Measurements from ENCODE around the gene ADIPOQ. TPM values are rescaled to one million over a fixed set of nuclear protein-coding genes. Genes with fewer than 3 reads are reported as not detected.

The ADIPOQ gene
- total and polyA plus RNA-seq, 4 donors: 0.02 TPM; not detected in 3

- no peak overlapping the region for H3K27ac ChIP-seq (ENCODE audit: low read depth in 1 of 2, low read length in 2 of 2)
- peak; percentile 69 for DNase-seq (ENCODE audit: low spot score)
- TF ChIP-seq NR2F2 (IDR thresholded peaks at IDR 0.05) (no peak), HNF4G (IDR thresholded peaks at IDR 0.05) (no peak), ATF3 (IDR thresholded peaks at IDR 0.05) (no peak), REST (IDR thresholded peaks at IDR 0.05) (no peak), RXRA (IDR thresholded peaks at IDR 0.05) (no peak), SP1 (IDR thresholded peaks at IDR 0.05) (no peak), FOXA2 (IDR thresholded peaks at IDR 0.05) (no peak), FOXA1 (IDR thresholded peaks at IDR 0.05) (no peak), YY1 (IDR thresholded peaks at IDR 0.05) (no peak), JUND (IDR thresholded peaks at IDR 0.05) (no peak), GABPA (IDR thresholded peaks at IDR 0.05 in 1 of 2, conservative IDR thresholded peaks at IDR 0.05 in 1 of 2) (no peak), RAD21 (IDR thresholded peaks at IDR 0.05) (no peak), ZBTB33 (IDR thresholded peaks at IDR 0.05) (no peak), HNF4A (conservative IDR thresholded peaks at IDR 0.05) (no peak), EGR1 (IDR thresholded peaks at IDR 0.05; ENCODE audit: low read depth in 2 of 2) (no peak)
- TF ChIP-seq, protein P1, sequence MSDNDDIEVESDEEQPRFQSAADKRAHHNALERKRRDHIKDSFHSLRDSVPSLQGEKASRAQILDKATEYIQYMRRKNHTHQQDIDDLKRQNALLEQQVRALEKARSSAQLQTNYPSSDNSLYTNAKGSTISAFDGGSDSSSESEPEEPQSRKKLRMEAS (IDR thresholded peaks at IDR 0.05): no peak
- TF ChIP-seq, protein P2, sequence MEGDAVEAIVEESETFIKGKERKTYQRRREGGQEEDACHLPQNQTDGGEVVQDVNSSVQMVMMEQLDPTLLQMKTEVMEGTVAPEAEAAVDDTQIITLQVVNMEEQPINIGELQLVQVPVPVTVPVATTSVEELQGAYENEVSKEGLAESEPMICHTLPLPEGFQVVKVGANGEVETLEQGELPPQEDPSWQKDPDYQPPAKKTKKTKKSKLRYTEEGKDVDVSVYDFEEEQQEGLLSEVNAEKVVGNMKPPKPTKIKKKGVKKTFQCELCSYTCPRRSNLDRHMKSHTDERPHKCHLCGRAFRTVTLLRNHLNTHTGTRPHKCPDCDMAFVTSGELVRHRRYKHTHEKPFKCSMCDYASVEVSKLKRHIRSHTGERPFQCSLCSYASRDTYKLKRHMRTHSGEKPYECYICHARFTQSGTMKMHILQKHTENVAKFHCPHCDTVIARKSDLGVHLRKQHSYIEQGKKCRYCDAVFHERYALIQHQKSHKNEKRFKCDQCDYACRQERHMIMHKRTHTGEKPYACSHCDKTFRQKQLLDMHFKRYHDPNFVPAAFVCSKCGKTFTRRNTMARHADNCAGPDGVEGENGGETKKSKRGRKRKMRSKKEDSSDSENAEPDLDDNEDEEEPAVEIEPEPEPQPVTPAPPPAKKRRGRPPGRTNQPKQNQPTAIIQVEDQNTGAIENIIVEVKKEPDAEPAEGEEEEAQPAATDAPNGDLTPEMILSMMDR (IDR thresholded peaks at IDR 0.05; ENCODE audit: low read depth, low read length, missing input control): no peak
- H3K36me3 ChIP-seq (ENCODE audit: control insufficient read depth in 4 of 4, insufficient read depth in 3 of 4, low read depth in 1 of 4, low read length in 3 of 4): no peaks in the 10 kb centered on the region
- WGBS: 30% methylated on average over 23 of the region's 23 CpGs
- H3K4me1 ChIP-seq (ENCODE audit: control insufficient read depth in 4 of 4, insufficient read depth in 4 of 4, low read length in 3 of 4): peaks cover 0 to 10% (median 8%) of the 10 kb centered on the region in 4 donors
- H3K27me3 ChIP-seq (ENCODE audit: control insufficient read depth in 4 of 4, insufficient read depth in 4 of 4, low read length in 3 of 4): peaks cover 0 to 3% (median 1%) of the 10 kb centered on the region in 4 donors
- H3K9me3 ChIP-seq (ENCODE audit: control insufficient read depth in 4 of 4, low read length in 3 of 4): no peaks in the 10 kb centered on the region
- no peak overlapping the region for H3K9ac ChIP-seq (ENCODE audit: low read depth in 1 of 2, low read length in 2 of 2)
- H3K4me3 ChIP-seq (ENCODE audit: low read depth in 1 of 3, low read length in 3 of 3): no peak overlapping the region
Measured at GRCh38 chr3:186825294-186825821, 17.2 kb upstream of the ADIPOQ start.

Data from liver (tissue), 9 donors.